HTERT RPE-1 (cell line): ENCODE results near the gene RHBDF2.
"Not testable (repeated sequence)": the region's sequence is repeated elsewhere in the genome, so short reads cannot be mapped to it uniquely, and the experiment has no call there.

ENCODE experiments used
- in situ Hi-C: fragments of 300-500 bp; cut with MboI; formaldehyde crosslinking; loops from 4 replicates; pipeline ENCODE4 v1.14.3; 2020; ENCODE audit warnings: low sequenced_read_pairs

RHBDF2 gene

GRCh38 chr17:76525513-76525833 is 24.2 kb upstream of the RHBDF2 start:
- in situ Hi-C loops = not testable (repeated sequence)

GRCh38 chr17:76524598-76525512 is 23.6 kb upstream of the RHBDF2 start:
- in situ Hi-C loops = no loop called here

GRCh38 chr17:76523084-76524037 is 22.1 kb upstream of the RHBDF2 start:
- in situ Hi-C loops = no loop called here

GRCh38 chr17:76521683-76522082 is 20.5 kb upstream of the RHBDF2 start:
- in situ Hi-C loops = not testable (repeated sequence)

- in situ Hi-C loops = no loop called here
Observed at GRCh38 chr17:76521262-76521661, 20.0 kb upstream of the RHBDF2 start.

- in situ Hi-C loops = no loop called here
Observed at GRCh38 chr17:76519048-76519966, 18.1 kb upstream of the RHBDF2 start.

- in situ Hi-C loops = no loop called here
Observed at GRCh38 chr17:76517638-76518038, 16.4 kb upstream of the RHBDF2 start.

GRCh38 chr17:76515274-76515949 is 14.2 kb upstream of the RHBDF2 start:
- in situ Hi-C loops = no loop called here

- in situ Hi-C loops = not testable (repeated sequence)
Observed at GRCh38 chr17:76514355-76514754, 13.1 kb upstream of the RHBDF2 start.

GRCh38 chr17:76513306-76513692 is 12.1 kb upstream of the RHBDF2 start:
- in situ Hi-C loops = no loop called here

GRCh38 chr17:76512366-76513305 is 11.4 kb upstream of the RHBDF2 start:
- in situ Hi-C loops = no loop called here

GRCh38 chr17:76511668-76512365 is 10.6 kb upstream of the RHBDF2 start:
- in situ Hi-C loops = no loop called here

GRCh38 chr17:76510831-76511244 is 9.6 kb upstream of the RHBDF2 start:
- in situ Hi-C loops = no loop called here

GRCh38 chr17:76508472-76509063 is 7.3 kb upstream of the RHBDF2 start:
- in situ Hi-C loops = not testable (repeated sequence)

- in situ Hi-C loops = no loop called here
Observed at GRCh38 chr17:76506408-76507345, 5.5 kb upstream of the RHBDF2 start.

GRCh38 chr17:76504117-76504516 is 2.9 kb upstream of the RHBDF2 start:
- in situ Hi-C loops = no loop called here
